HepG2 (cell line): Measurements from ENCODE around the gene SELENOW. TPM values are rescaled to one million over a fixed set of nuclear protein-coding genes. Genes with fewer than 3 reads are reported as not detected.

Experiments
- ARID5B ChIP-seq: IDR thresholded peaks from 2 replicates; pipeline ENCODE4 v1.4.0; 2020; ENCODE audit warnings: mild to moderate bottlenecking, missing genetic modification reagents
- MAZ ChIP-seq, 2 experiments: sonication (generic) in 1 of 2; formaldehyde crosslinking in 1 of 2; IDR thresholded peaks; 2 replicates each; pipeline versions ENCODE4 v1.5.0 to v1.6.1; 2012 to 2020; ENCODE audit warnings: low read depth in 2 of 2, mild to moderate bottlenecking in 2 of 2, borderline replicate concordance in 1 of 2, improper control_type of control experiment in 1 of 2, low read length in 1 of 2, missing genetic modification reagents in 1 of 2, moderate library complexity in 1 of 2
- RBM39 ChIP-seq: fragments of 200-400 bp; formaldehyde crosslinking; IDR thresholded peaks from one replicate; pipeline ENCODE4 v1.6.1; 2018; ENCODE audit warnings: antibody characterized with exemption, mild to moderate bottlenecking, low read depth, low read length; ENCODE audit not compliant: poor library complexity, severe bottlenecking
- SMC3 ChIP-seq: IDR thresholded peaks from 2 replicates; pipeline ENCODE4 v1.6.1; 2011; ENCODE audit warnings: low read length, improper control_type of control experiment
- ZMYM3 ChIP-seq: sonication (generic); formaldehyde crosslinking; IDR thresholded peaks from 2 replicates; pipeline ENCODE4 v1.5.1; 2020; ENCODE audit warnings: mild to moderate bottlenecking, missing genetic modification reagents
- ZNF292 ChIP-seq: sonication (generic); formaldehyde crosslinking; IDR thresholded peaks from 2 replicates; pipeline ENCODE4 v1.8.1; 2022; ENCODE audit warnings: mild to moderate bottlenecking, low read depth, missing genetic modification reagents, borderline replicate concordance
- ZNF510 ChIP-seq: sonication (generic); formaldehyde crosslinking; IDR thresholded peaks from 2 replicates; pipeline ENCODE4 v1.4.0; 2020; ENCODE audit warnings: low read depth, mild to moderate bottlenecking, missing genetic modification reagents
- ZNF788 ChIP-seq: sonication (generic); formaldehyde crosslinking; IDR thresholded peaks from 2 replicates; pipeline ENCODE4 v1.5.0; 2020; ENCODE audit warnings: mild to moderate bottlenecking, missing genetic modification reagents, borderline replicate concordance
- polyA plus RNA-seq, 8 experiments: library from polyadenylated mRNA; depleted of rRNA in 3 of 8; stranded (reverse) in 7 of 8; unstranded in 1 of 8; fragments of >200 nt; fragmentation: Illumina TruSeq in 4 of 8; extraction: Trizol in 4 of 8; gene quantifications; 2 replicates each; pipeline versions ENCODE4 v1.2.1 to v1.2.3, GENCODE V29; 2011 to 2016; ENCODE audit warnings: low read depth in 4 of 8, missing spikeins in 1 of 8, mixed read lengths in 1 of 8; ENCODE audit not compliant: insufficient read depth in 1 of 8
- total RNA-seq, 5 experiments: library from RNA; depleted of rRNA; stranded (reverse); fragments of >200 nt; fragmentation: Illumina TruSeq; extraction: Trizol; gene quantifications; 2 replicates each; pipeline ENCODE4 v1.2.3, GENCODE V29; 2016; ENCODE audit warnings: low read depth in 1 of 5
- TF ChIP-seq, protein P1 (sequence below): sonication (generic); formaldehyde crosslinking; IDR thresholded peaks from 2 replicates; pipeline ENCODE4 v1.4.0; 2020; ENCODE audit warnings: missing genetic modification reagents, borderline replicate concordance

SELENOW gene
- total and polyA plus RNA-seq, 2 of the 13 experiments (the other 11 are each of a cell fraction or from before 2014, with no cell fraction given), result 50.3 to 64.7 TPM

- TF ChIP-seq, protein P1, sequence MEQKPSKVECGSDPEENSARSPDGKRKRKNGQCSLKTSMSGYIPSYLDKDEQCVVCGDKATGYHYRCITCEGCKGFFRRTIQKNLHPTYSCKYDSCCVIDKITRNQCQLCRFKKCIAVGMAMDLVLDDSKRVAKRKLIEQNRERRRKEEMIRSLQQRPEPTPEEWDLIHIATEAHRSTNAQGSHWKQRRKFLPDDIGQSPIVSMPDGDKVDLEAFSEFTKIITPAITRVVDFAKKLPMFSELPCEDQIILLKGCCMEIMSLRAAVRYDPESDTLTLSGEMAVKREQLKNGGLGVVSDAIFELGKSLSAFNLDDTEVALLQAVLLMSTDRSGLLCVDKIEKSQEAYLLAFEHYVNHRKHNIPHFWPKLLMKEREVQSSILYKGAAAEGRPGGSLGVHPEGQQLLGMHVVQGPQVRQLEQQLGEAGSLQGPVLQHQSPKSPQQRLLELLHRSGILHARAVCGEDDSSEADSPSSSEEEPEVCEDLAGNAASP, result peak; percentile 53; the same call in 1 of the 2 replicates
- TF ChIP-seq ZMYM3 (0 out of 2 replicates have a peak, but pooled peaks have one; percentile 7), ZNF292 (CRISPR knock-in tag) (peak; percentile 20; the same call in 1 of the 2 replicates), SMC3 (peak; percentile 81), RBM39 (peak; percentile 48), ZNF788 (no peak), MAZ (IDR thresholded peaks at IDR 0.05; ENCODE audit: borderline replicate concordance, low read depth, low read length) (0 out of 2 replicates have a peak, but pooled peaks have one; percentile 19), MAZ (CRISPR knock-in tag; IDR thresholded peaks at IDR 0.05; ENCODE audit: low read depth) (peak; percentile 40; the same call in 1 of the 2 replicates), ARID5B (CRISPR knock-in tag) (0 out of 2 replicates have a peak, but pooled peaks have one; percentile 10), ZNF510 (CRISPR knock-in tag) (0 out of 2 replicates have a peak, but pooled peaks have one; percentile 26)
Observed at GRCh38 chr19:47765523-47766358, 12.8 kb upstream of the SELENOW start (continued).
